Measurements from ENCODE around the gene RGL3.

DNA sequence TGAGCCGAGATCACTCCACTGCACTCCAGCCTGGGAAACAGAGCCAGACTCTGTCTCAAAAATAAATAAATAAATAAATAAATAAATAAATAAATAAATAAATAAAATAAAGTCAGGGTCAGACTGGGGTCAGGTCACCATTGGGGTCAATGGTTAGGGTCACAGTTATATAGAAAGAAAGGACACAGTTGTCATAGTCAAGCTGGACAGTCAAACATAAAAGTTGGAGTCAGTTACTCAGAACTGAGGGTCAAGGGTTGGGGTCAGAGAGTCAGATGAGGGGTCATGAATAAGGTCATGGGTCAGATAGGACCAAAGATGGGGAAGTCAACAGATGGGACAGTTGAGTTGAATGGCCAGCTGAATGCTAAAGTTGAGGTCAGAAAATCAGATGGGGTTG lies 18.3 kb downstream of the RGL3 start:
- TF ChIP-seq, protein P1, sequence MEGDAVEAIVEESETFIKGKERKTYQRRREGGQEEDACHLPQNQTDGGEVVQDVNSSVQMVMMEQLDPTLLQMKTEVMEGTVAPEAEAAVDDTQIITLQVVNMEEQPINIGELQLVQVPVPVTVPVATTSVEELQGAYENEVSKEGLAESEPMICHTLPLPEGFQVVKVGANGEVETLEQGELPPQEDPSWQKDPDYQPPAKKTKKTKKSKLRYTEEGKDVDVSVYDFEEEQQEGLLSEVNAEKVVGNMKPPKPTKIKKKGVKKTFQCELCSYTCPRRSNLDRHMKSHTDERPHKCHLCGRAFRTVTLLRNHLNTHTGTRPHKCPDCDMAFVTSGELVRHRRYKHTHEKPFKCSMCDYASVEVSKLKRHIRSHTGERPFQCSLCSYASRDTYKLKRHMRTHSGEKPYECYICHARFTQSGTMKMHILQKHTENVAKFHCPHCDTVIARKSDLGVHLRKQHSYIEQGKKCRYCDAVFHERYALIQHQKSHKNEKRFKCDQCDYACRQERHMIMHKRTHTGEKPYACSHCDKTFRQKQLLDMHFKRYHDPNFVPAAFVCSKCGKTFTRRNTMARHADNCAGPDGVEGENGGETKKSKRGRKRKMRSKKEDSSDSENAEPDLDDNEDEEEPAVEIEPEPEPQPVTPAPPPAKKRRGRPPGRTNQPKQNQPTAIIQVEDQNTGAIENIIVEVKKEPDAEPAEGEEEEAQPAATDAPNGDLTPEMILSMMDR (IDR thresholded peaks at IDR 0.05) = no peak
- TF ChIP-seq POLR2A (IDR thresholded peaks at IDR 0.05) (no peak), EP300 (IDR thresholded peaks at IDR 0.05) (no peak)
